ENCODE measurements around the gene RGS5. TPM values are rescaled to one million over a fixed set of nuclear protein-coding genes. Genes with fewer than 3 reads are reported as not detected.
"Not testable (repeated sequence)": the region's sequence is repeated elsewhere in the genome, so short reads cannot be mapped to it uniquely, and the experiment has no call there.

RGS5 gene
- total RNA-seq (1 to 10 TPM; 1.3 to 5.7 TPM), polyA plus RNA-seq (1 to 10 TPM; 1.4 to 3.0 TPM)

- Mint-ChIP-seq H3K4me1 (no peaks in the 10 kb centered on the region), H3K36me3 (no peaks in the 10 kb centered on the region), H3K27ac (peak within 1 kb of the TSS in 1 of 7 donors; percentile 1), H3K27me3 (no peaks in the 10 kb centered on the region), H3K9me3 (no peaks in the 10 kb centered on the region), H3K4me3 (no peak within 1 kb of the TSS)
- intact Hi-C loops (cut with micrococcal nuclease) = no loop called here
- Histone ChIP-seq H3K9me3 (ENCODE audit: control insufficient read depth in 1 of 2, low read length in 2 of 2) (no peaks in the 10 kb centered on the region), H3K27me3 (ENCODE audit: insufficient read depth, low read length) (no peaks in the 10 kb centered on the region), H3K4me3 (ENCODE audit: low read length in 2 of 2) (no peak within 1 kb of the TSS), H3K4me1 (ENCODE audit: insufficient read depth, low read length) (no peaks in the 10 kb centered on the region), H3K27ac (ENCODE audit: low read depth, low read length) (no peak within 1 kb of the TSS), H3K36me3 (ENCODE audit: insufficient read depth, low read length) (no peaks in the 10 kb centered on the region)
- no peak for DNase-seq
- ChIA-PET POLR2A (ENCODE audit: partially characterized antibody) (no interaction called here), CTCF (ENCODE audit: partially characterized antibody) (no interaction called here)
Measured at GRCh38 chr1:163202833-163203451, at the start of gene RGS5. TSS of gene RGS5 (minus strand) at chr1:163202916. CDS start at chr1:163202835, 81 bp downstream.

GRCh38 chr1:163250382-163250974, 47.8 kb upstream of the RGS5 start:
- CTCF ChIA-PET (ENCODE audit: partially characterized antibody) = no interaction called here
- POLR2A ChIA-PET (ENCODE audit: partially characterized antibody) = no interaction called here

GRCh38 chr1:163248064-163248463, 45.3 kb upstream of the RGS5 start:
- intact Hi-C loops (cut with micrococcal nuclease) = no loop called here
- H3K9me3 ChIP-seq (ENCODE audit: control insufficient read depth in 1 of 2, low read length in 2 of 2) = no peaks in the 10 kb centered on the region
- H3K4me3 ChIP-seq (ENCODE audit: low read length in 2 of 2) = no peak overlapping the region
- no peak overlapping the region for H3K27ac ChIP-seq (ENCODE audit: low read depth, low read length)
- H3K4me1 ChIP-seq (ENCODE audit: insufficient read depth, low read length) = no peaks in the 10 kb centered on the region
- no peak overlapping the region for H3K4me3 Mint-ChIP-seq
- CTCF ChIA-PET (ENCODE audit: partially characterized antibody) = no interaction called here
- peaks cover 0 to 5% (median 0%) of the 10 kb centered on the region in 8 donors for H3K9me3 Mint-ChIP-seq
- no peak for DNase-seq
- no peaks in the 10 kb centered on the region for H3K4me1 Mint-ChIP-seq
- H3K36me3 ChIP-seq (ENCODE audit: insufficient read depth, low read length) = no peaks in the 10 kb centered on the region
- H3K27me3 Mint-ChIP-seq = no peaks in the 10 kb centered on the region
- no peaks in the 10 kb centered on the region for H3K27me3 ChIP-seq (ENCODE audit: insufficient read depth, low read length)
- no peak overlapping the region for H3K27ac Mint-ChIP-seq
- POLR2A ChIA-PET (ENCODE audit: partially characterized antibody) = no interaction called here
- peaks cover under 1 to 15% of the 10 kb centered on the region in 2 donors for H3K36me3 Mint-ChIP-seq

More at GRCh38 chr1:163250382-163250974, 47.8 kb upstream of the RGS5 start:
- no peak overlapping the region for H3K27ac ChIP-seq (ENCODE audit: low read depth, low read length)
- Mint-ChIP-seq H3K36me3 (peaks cover 0 to 13% of the 10 kb centered on the region in 2 donors), H3K27ac (no peak overlapping the region), H3K4me1 (no peaks in the 10 kb centered on the region), H3K4me3 (no peak overlapping the region), H3K27me3 (no peaks in the 10 kb centered on the region), H3K9me3 (peaks cover 0 to 4% (median 1%) of the 10 kb centered on the region in 8 donors)
- H3K4me3 ChIP-seq (ENCODE audit: low read length in 2 of 2) = no peak overlapping the region
- intact Hi-C loops (cut with micrococcal nuclease) = no loop called here
- H3K27me3 ChIP-seq (ENCODE audit: insufficient read depth, low read length) = no peaks in the 10 kb centered on the region
- H3K4me1 ChIP-seq (ENCODE audit: insufficient read depth, low read length) = no peaks in the 10 kb centered on the region
- H3K36me3 ChIP-seq (ENCODE audit: insufficient read depth, low read length) = no peaks in the 10 kb centered on the region
- H3K9me3 ChIP-seq (ENCODE audit: control insufficient read depth in 1 of 2, low read length in 2 of 2) = no peaks in the 10 kb centered on the region
- no peak for DNase-seq

GRCh38 chr1:163244648-163245047, 41.9 kb upstream of the RGS5 start:
- H3K9me3 ChIP-seq (ENCODE audit: control insufficient read depth in 1 of 2, low read length in 2 of 2); H3K9me3 Mint-ChIP-seq; H3K4me1 ChIP-seq (ENCODE audit: insufficient read depth, low read length); H3K4me3 Mint-ChIP-seq; H3K4me1 Mint-ChIP-seq; H3K27me3 Mint-ChIP-seq; H3K36me3 ChIP-seq (ENCODE audit: insufficient read depth, low read length); intact Hi-C loops (cut with micrococcal nuclease); DNase-seq; H3K4me3 ChIP-seq (ENCODE audit: low read length in 2 of 2); H3K27ac ChIP-seq (ENCODE audit: low read depth, low read length); POLR2A ChIA-PET (ENCODE audit: partially characterized antibody); H3K27me3 ChIP-seq (ENCODE audit: insufficient read depth, low read length); H3K27ac Mint-ChIP-seq; CTCF ChIA-PET (ENCODE audit: partially characterized antibody): not testable (repeated sequence)
- peaks cover 4 to 26% of the 10 kb centered on the region in 2 donors for H3K36me3 Mint-ChIP-seq

GRCh38 chr1:163241746-163242145, 39.0 kb upstream of the RGS5 start:
- ChIA-PET CTCF (ENCODE audit: partially characterized antibody) (no interaction called here), POLR2A (ENCODE audit: partially characterized antibody) (no interaction called here)
- intact Hi-C loops (cut with micrococcal nuclease) = no loop called here
- H3K9me3 Mint-ChIP-seq = peaks cover 0 to 4% (median under 1%) of the 10 kb centered on the region in 8 donors
- H3K36me3 ChIP-seq (ENCODE audit: insufficient read depth, low read length) = no peaks in the 10 kb centered on the region
- H3K27ac Mint-ChIP-seq = no peak overlapping the region
- no peak for DNase-seq
- H3K36me3 Mint-ChIP-seq = peaks cover 4 to 24% of the 10 kb centered on the region in 2 donors
- H3K9me3 ChIP-seq (ENCODE audit: control insufficient read depth in 1 of 2, low read length in 2 of 2) = no peaks in the 10 kb centered on the region
- no peaks in the 10 kb centered on the region for H3K27me3 ChIP-seq (ENCODE audit: insufficient read depth, low read length)
- H3K27me3 Mint-ChIP-seq = no peaks in the 10 kb centered on the region
- H3K4me3 ChIP-seq (ENCODE audit: low read length in 2 of 2) = no peak overlapping the region
- no peaks in the 10 kb centered on the region for H3K4me1 ChIP-seq (ENCODE audit: insufficient read depth, low read length)
- no peak overlapping the region for H3K27ac ChIP-seq (ENCODE audit: low read depth, low read length)
- H3K4me3 Mint-ChIP-seq = no peak overlapping the region
- H3K4me1 Mint-ChIP-seq = no peaks in the 10 kb centered on the region

- Mint-ChIP-seq H3K9me3 (peaks cover 0 to 4% (median under 1%) of the 10 kb centered on the region in 8 donors), H3K36me3 (peaks cover 4 to 23% of the 10 kb centered on the region in 2 donors), H3K27ac (no peak overlapping the region), H3K27me3 (no peaks in the 10 kb centered on the region), H3K4me1 (no peaks in the 10 kb centered on the region), H3K4me3 (no peak overlapping the region)
- no peaks in the 10 kb centered on the region for H3K4me1 ChIP-seq (ENCODE audit: insufficient read depth, low read length)
- no peaks in the 10 kb centered on the region for H3K9me3 ChIP-seq (ENCODE audit: control insufficient read depth in 1 of 2, low read length in 2 of 2)
- H3K4me3 ChIP-seq (ENCODE audit: low read length in 2 of 2) = no peak overlapping the region
- no peaks in the 10 kb centered on the region for H3K36me3 ChIP-seq (ENCODE audit: insufficient read depth, low read length)
- POLR2A ChIA-PET (ENCODE audit: partially characterized antibody) = no interaction called here
- no peaks in the 10 kb centered on the region for H3K27me3 ChIP-seq (ENCODE audit: insufficient read depth, low read length)
- intact Hi-C loops (cut with micrococcal nuclease) = no loop called here
- H3K27ac ChIP-seq (ENCODE audit: low read depth, low read length) = no peak overlapping the region
- DNase-seq = no peak
- CTCF ChIA-PET (ENCODE audit: partially characterized antibody) = no interaction called here
Measured at GRCh38 chr1:163240705-163241104, 38.0 kb upstream of the RGS5 start.

- POLR2A ChIA-PET (ENCODE audit: partially characterized antibody); H3K27me3 Mint-ChIP-seq; H3K4me3 ChIP-seq (ENCODE audit: low read length in 2 of 2); H3K27me3 ChIP-seq (ENCODE audit: insufficient read depth, low read length); H3K4me1 Mint-ChIP-seq; intact Hi-C loops (cut with micrococcal nuclease); H3K27ac ChIP-seq (ENCODE audit: low read depth, low read length); H3K4me1 ChIP-seq (ENCODE audit: insufficient read depth, low read length); H3K4me3 Mint-ChIP-seq; H3K27ac Mint-ChIP-seq; H3K9me3 Mint-ChIP-seq; H3K36me3 ChIP-seq (ENCODE audit: insufficient read depth, low read length); DNase-seq; H3K9me3 ChIP-seq (ENCODE audit: control insufficient read depth in 1 of 2, low read length in 2 of 2); CTCF ChIA-PET (ENCODE audit: partially characterized antibody): not testable (repeated sequence)
- peaks cover 0 to 16% of the 10 kb centered on the region in 2 donors for H3K36me3 Mint-ChIP-seq
Measured at GRCh38 chr1:163233643-163234042, 30.9 kb upstream of the RGS5 start.
